ENCODE data around the gene MOK.

The MOK gene

GRCh38 chr14:102210421-102211042 lies 94.4 kb downstream of the MOK start:
- DNase-seq, result no peak
- Histone ChIP-seq H3K4me3 (ENCODE audit: low read depth, low read length) (no peak overlapping the region), H3K27me3 (ENCODE audit: insufficient read depth, low read depth, severe bottlenecking) (no peaks in the 10 kb centered on the region), H3K9me3 (ENCODE audit: severe bottlenecking) (no peaks in the 10 kb centered on the region), H3K36me3 (peaks cover 9% of the 10 kb centered on the region), H3K27ac (no peak overlapping the region)
- TF ChIP-seq CTCF (IDR thresholded peaks at IDR 0.05; ENCODE audit: low read depth, low read length), result no peak

- no peak overlapping the region for H3K27ac ChIP-seq
- no peak overlapping the region for H3K4me3 ChIP-seq (ENCODE audit: low read depth, low read length)
- peak; percentile 41; the same call in 1 of the 2 replicates for TF ChIP-seq CTCF (IDR thresholded peaks at IDR 0.05; ENCODE audit: low read depth, low read length)
- H3K9me3 ChIP-seq (ENCODE audit: severe bottlenecking), result no peaks in the 10 kb centered on the region
- H3K27me3 ChIP-seq (ENCODE audit: insufficient read depth, low read depth, severe bottlenecking), result no peaks in the 10 kb centered on the region
- H3K36me3 ChIP-seq, result peaks cover 21% of the 10 kb centered on the region
- DNase-seq, result no peak
Observed at GRCh38 chr14:102209224-102209966, 95.6 kb downstream of the MOK start.

GRCh38 chr14:102208741-102209140 lies 96.2 kb downstream of the MOK start:
- TF ChIP-seq CTCF (IDR thresholded peaks at IDR 0.05; ENCODE audit: low read depth, low read length), result no peak
- Histone ChIP-seq H3K27me3 (ENCODE audit: insufficient read depth, low read depth, severe bottlenecking) (no peaks in the 10 kb centered on the region), H3K27ac (no peak overlapping the region), H3K9me3 (ENCODE audit: severe bottlenecking) (no peaks in the 10 kb centered on the region), H3K4me3 (ENCODE audit: low read depth, low read length) (no peak overlapping the region), H3K36me3 (peaks cover 23% of the 10 kb centered on the region)
- DNase-seq, result no peak

GRCh38 chr14:102207831-102208365 lies 97.1 kb downstream of the MOK start:
- no peaks in the 10 kb centered on the region for H3K27me3 ChIP-seq (ENCODE audit: insufficient read depth, low read depth, severe bottlenecking)
- H3K4me3 ChIP-seq (ENCODE audit: low read depth, low read length), result no peak overlapping the region
- no peaks in the 10 kb centered on the region for H3K9me3 ChIP-seq (ENCODE audit: severe bottlenecking)
- DNase-seq, result no peak
- no peak overlapping the region for H3K27ac ChIP-seq
- peaks cover 23% of the 10 kb centered on the region for H3K36me3 ChIP-seq
- no peak for TF ChIP-seq CTCF (IDR thresholded peaks at IDR 0.05; ENCODE audit: low read depth, low read length)

DNA sequence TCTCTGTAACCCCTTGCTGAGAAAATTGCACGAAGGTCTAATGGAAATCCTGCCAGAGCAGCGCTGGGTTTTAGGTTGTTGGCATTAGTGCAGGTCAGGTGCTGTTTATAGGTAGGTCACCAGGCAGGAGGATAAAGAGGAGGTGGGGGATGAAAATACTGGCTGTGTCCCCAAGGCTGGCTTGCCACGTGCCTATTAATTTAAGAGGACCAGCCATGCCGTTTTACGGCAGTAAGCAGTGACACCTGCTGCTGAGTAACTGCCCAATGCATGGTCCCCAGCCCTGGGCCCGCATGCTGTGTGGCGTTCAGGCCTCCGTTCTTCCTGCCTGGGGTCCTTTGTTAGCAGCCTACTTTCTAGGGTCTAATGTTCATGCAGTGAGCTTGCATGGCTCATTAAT lies 98.0 kb downstream of the MOK start:
- TF ChIP-seq CTCF (IDR thresholded peaks at IDR 0.05; ENCODE audit: low read depth, low read length), result peak; percentile 39; the same call in 1 of the 2 replicates

More for the DNA sequence above, 98.0 kb downstream of the MOK start:
- peak; percentile 28 for DNase-seq
- H3K4me3 ChIP-seq (ENCODE audit: low read depth, low read length), result no peak overlapping the region
- H3K27me3 ChIP-seq (ENCODE audit: insufficient read depth, low read depth, severe bottlenecking), result no peaks in the 10 kb centered on the region
- H3K27ac ChIP-seq, result no peak overlapping the region
- H3K9me3 ChIP-seq (ENCODE audit: severe bottlenecking), result no peaks in the 10 kb centered on the region
- H3K36me3 ChIP-seq, result peaks cover 23% of the 10 kb centered on the region
